Kidney (tissue), 14 donors: ENCODE measurements around the gene CARD11. TPM values are rescaled to one million over a fixed set of nuclear protein-coding genes. Genes with fewer than 3 reads are reported as not detected.

Source experiments
- DNase-seq, 5 donors: peaks; one replicate each; pipeline ENCODE4 v3.0.0-alpha.2; 2013 to 2020
- FAIRE-seq: peaks from 2 replicates; lab custom pipeline; 2012; peaks lifted over from hg19 to GRCh38; lab: Jason Lieb, UNC
- H3K27ac ChIP-seq, 2 donors: one replicate each; pipeline ENCODE4 v1.7.0; 2013; ENCODE audit warnings: low read depth in 2 of 2, low read length in 2 of 2, inconsistent platforms in 1 of 2
- H3K27me3 ChIP-seq: one replicate; pipeline ENCODE4 v1.7.1; 2013; ENCODE audit warnings: low read length, inconsistent platforms; ENCODE audit not compliant: control insufficient read depth, insufficient read depth
- H3K36me3 ChIP-seq, 3 donors: one replicate each; pipeline versions ENCODE4 v1.7.0 to v1.7.1; 2013; ENCODE audit warnings: low read length in 3 of 3, control low read depth in 1 of 3, inconsistent platforms in 1 of 3; ENCODE audit not compliant: insufficient read depth in 3 of 3, control insufficient read depth in 2 of 3
- H3K4me1 ChIP-seq, 3 donors: one replicate each; pipeline versions ENCODE4 v1.7.0 to v1.7.1; 2013; ENCODE audit warnings: low read length in 3 of 3, inconsistent platforms in 1 of 3, low read depth in 1 of 3; ENCODE audit not compliant: control insufficient read depth in 2 of 3, insufficient read depth in 2 of 3
- H3K4me3 ChIP-seq, 3 donors: one replicate each; pipeline versions ENCODE4 v1.7.0 to v1.8.1; 2013; ENCODE audit warnings: low read length in 3 of 3, control low read depth in 1 of 3, inconsistent platforms in 1 of 3
- H3K9ac ChIP-seq, 3 donors: one replicate each; pipeline versions ENCODE4 v1.7.0 to v1.7.1; 2013; ENCODE audit warnings: low read length in 3 of 3, control low read depth in 1 of 3, inconsistent platforms in 1 of 3
- H3K9me3 ChIP-seq, 3 donors: one replicate each; pipeline versions ENCODE4 v1.7.0 to v1.7.1; 2013; ENCODE audit warnings: low read length in 3 of 3, control low read depth in 1 of 3, inconsistent platforms in 1 of 3; ENCODE audit not compliant: control insufficient read depth in 2 of 3, insufficient read depth in 1 of 3
- intact Hi-C: fragments of 100-400 bp; cut with DNase I; formaldehyde crosslinking; loops from one replicate; pipeline ENCODE4 v1.11.1; 2022
- polyA plus RNA-seq: library from polyadenylated mRNA; stranded (reverse); fragments of 350-450 nt; fragmentation: Illumina TruSeq; extraction: RNeasy Lipid Tissue Mini Kit (QIAGEN cat#74804); gene quantifications from one replicate; pipeline ENCODE4 v1.2.3, GENCODE V29; 2014; ENCODE audit warnings: low read depth, low replicate concordance; ENCODE audit not compliant: insufficient read depth
- total RNA-seq: library from RNA; stranded (reverse); fragmentation: NEBNext Ultra II Directional; extraction: Animal tissue kit (Norgen Biotek cat#: 25700); gene quantifications from one replicate; pipeline ENCODE4 v1.2.1, GENCODE V29; 2021
- TF ChIP-seq, protein P1 (sequence below): IDR thresholded peaks from 3 replicates; pipeline ENCODE4 v1.5.1; 2012; ENCODE audit warnings: mild to moderate bottlenecking, moderate library complexity, borderline replicate concordance; ENCODE audit not compliant: insufficient read depth; ENCODE audit errors: extremely low read depth
- donor health status: control.
- donor health status: control.
- donor health status: control.
- donor health status: control.
- donor health status: control.
- donor health status: DM: yes; HTN: yes; CAD: no.
- donor health status: Normal renal cell carcinoma (clear cell type).

The CARD11 gene
- total and polyA plus RNA-seq, 2 donors from 2014 or later: 0.22 to 9.6 TPM

DNA sequence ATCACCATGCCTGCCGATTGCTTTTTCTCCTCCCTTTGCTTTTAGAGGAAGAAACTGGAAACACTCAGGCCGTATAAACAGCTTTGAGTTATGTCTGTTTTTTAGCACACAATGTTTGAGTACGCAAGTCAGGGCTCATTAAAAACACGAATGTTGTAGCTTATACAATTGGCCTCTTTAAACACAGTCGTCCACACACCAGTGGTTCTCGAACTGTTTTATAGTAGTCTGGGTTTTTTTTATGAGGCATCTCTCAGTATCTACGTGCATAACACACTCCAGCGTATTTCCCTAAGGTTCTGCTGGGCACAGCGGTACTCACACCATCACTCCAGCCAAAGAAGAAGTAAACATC is 13.4 kb upstream of the CARD11 start:
- DNase-seq (peak in 1 of 5 donors; percentile 62), FAIRE-seq (no peak)
- intact Hi-C loops: no loop called here
- peaks cover 10% of the 10 kb centered on the region for H3K27me3 ChIP-seq
- TF ChIP-seq, protein P1, sequence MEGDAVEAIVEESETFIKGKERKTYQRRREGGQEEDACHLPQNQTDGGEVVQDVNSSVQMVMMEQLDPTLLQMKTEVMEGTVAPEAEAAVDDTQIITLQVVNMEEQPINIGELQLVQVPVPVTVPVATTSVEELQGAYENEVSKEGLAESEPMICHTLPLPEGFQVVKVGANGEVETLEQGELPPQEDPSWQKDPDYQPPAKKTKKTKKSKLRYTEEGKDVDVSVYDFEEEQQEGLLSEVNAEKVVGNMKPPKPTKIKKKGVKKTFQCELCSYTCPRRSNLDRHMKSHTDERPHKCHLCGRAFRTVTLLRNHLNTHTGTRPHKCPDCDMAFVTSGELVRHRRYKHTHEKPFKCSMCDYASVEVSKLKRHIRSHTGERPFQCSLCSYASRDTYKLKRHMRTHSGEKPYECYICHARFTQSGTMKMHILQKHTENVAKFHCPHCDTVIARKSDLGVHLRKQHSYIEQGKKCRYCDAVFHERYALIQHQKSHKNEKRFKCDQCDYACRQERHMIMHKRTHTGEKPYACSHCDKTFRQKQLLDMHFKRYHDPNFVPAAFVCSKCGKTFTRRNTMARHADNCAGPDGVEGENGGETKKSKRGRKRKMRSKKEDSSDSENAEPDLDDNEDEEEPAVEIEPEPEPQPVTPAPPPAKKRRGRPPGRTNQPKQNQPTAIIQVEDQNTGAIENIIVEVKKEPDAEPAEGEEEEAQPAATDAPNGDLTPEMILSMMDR: no peak
- H3K4me1 ChIP-seq: no peaks in the 10 kb centered on the region
- no peaks in the 10 kb centered on the region for H3K36me3 ChIP-seq
- no peak overlapping the region for H3K4me3 ChIP-seq
- peaks cover 0 to 8% (median 2%) of the 10 kb centered on the region in 3 donors for H3K9me3 ChIP-seq
- no peak overlapping the region for H3K9ac ChIP-seq
- no peak overlapping the region for H3K27ac ChIP-seq

DNA sequence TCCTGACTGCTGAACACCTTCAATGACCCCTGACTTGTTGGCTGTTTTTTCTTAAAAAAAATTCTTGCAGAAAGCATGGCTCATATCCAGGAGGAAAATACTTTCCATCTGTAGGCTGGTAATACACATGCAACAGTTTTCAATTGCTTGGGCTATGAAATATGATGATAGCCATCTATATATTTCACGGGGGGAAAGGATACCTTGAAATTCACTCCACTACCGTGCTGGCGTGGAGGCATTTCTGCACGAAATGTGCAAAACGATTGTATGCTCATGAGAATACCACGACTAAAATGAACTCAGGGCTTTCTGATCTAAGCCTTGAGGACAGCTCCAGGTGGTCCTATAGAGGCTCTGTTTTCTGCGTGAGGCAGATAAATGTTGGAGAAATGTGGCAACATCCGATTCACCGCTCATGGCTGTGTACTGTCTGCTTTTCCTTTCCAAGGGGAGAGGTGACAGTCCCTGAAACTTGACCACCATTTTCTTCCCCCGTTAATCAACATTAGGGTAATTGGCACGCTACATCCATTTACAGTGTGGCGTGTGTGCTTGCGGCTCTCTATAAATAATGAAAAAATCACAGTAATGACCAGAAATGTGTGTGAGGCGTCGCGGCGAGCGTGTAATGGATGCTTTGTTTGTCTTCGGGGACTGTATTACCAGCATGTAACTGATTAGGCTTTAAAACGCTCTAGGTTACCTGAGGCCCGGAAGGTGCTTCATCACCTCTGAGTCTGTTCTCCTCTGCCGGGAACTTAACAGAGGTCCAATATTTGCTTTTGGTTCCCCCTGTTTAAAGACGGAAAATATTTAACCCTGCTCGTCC is 12.8 kb upstream of the CARD11 start:
- H3K4me3 ChIP-seq: no peak overlapping the region
- intact Hi-C loops: no loop called here
- no peak for FAIRE-seq
- H3K36me3 ChIP-seq: no peaks in the 10 kb centered on the region
- no peak overlapping the region for H3K9ac ChIP-seq
- H3K9me3 ChIP-seq: peaks cover 0 to 8% (median 2%) of the 10 kb centered on the region in 3 donors
- peaks cover 10% of the 10 kb centered on the region for H3K27me3 ChIP-seq
- no peak overlapping the region for H3K27ac ChIP-seq
- DNase-seq: peak in 1 of 5 donors; percentile 64
- H3K4me1 ChIP-seq: no peaks in the 10 kb centered on the region
- TF ChIP-seq, protein P1: no peak

DNA sequence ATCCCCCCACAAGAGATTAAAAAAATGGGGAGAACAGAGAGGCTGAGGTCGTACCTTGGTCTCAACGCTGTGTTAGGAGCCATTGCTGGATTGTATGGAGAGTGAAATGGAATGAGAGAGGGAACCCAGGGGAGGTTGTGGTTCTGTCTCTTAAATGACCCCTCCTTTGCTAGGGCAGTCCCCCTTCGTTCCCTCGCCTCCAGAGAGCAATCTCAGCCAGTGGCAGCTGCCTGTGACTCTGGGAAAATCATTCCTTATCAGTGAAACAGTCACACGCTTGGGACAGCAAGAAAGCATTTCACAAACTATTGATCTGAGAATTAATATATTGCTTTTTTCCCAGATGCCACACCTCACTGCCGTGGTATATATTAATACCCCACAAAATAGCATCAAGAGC is 12.0 kb upstream of the CARD11 start:
- DNase-seq (no peak), FAIRE-seq (no peak)
- TF ChIP-seq, protein P1: no peak
- Histone ChIP-seq H3K9me3 (peaks cover 0 to 9% (median 2%) of the 10 kb centered on the region in 3 donors), H3K27me3 (peaks cover 10% of the 10 kb centered on the region), H3K27ac (no peak overlapping the region), H3K4me1 (no peaks in the 10 kb centered on the region), H3K4me3 (no peak overlapping the region), H3K36me3 (no peaks in the 10 kb centered on the region), H3K9ac (no peak overlapping the region)
- intact Hi-C loops: no loop called here
